ENCODE measurements around the gene ASCC3. TPM values are rescaled to one million over a fixed set of nuclear protein-coding genes. Genes with fewer than 3 reads are reported as not detected.

ASCC3 gene
- total RNA-seq, 4 donors from 2014 or later: 20.3 to 26.8 (median 24.5) TPM

DNA sequence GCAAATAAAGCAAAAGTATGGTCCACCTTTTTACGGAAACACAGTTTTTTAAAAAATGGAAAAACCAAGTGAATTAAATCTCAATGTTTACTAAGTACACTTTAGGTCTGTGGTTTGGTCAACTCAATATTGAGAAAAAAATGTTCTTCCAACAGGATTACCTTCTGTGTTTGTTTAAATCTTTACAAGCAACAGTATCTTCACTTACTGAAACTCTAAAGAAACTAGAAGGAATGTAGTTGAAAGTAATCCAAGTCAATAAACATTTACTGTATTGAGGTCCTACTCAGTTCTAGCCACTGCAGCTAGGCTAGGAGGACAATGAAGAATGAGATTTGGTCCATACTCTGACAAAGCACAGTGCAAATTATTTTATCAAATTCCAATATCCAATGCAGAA, 80.1 kb downstream of the ASCC3 start:
- 94 to 98% methylated on average over 1 of the region's 1 CpG for WGBS, 2 donors
- intact Hi-C loops (cut with DNase I; ENCODE audit: low total_unique reads): no loop called here
- no peak for DNase-seq (ENCODE audit: low spot score in 2 of 2)
- no peak overlapping the region for H3K4me3 ChIP-seq (ENCODE audit: low read depth, poor library complexity, severe bottlenecking)
- TF ChIP-seq, protein P1, sequence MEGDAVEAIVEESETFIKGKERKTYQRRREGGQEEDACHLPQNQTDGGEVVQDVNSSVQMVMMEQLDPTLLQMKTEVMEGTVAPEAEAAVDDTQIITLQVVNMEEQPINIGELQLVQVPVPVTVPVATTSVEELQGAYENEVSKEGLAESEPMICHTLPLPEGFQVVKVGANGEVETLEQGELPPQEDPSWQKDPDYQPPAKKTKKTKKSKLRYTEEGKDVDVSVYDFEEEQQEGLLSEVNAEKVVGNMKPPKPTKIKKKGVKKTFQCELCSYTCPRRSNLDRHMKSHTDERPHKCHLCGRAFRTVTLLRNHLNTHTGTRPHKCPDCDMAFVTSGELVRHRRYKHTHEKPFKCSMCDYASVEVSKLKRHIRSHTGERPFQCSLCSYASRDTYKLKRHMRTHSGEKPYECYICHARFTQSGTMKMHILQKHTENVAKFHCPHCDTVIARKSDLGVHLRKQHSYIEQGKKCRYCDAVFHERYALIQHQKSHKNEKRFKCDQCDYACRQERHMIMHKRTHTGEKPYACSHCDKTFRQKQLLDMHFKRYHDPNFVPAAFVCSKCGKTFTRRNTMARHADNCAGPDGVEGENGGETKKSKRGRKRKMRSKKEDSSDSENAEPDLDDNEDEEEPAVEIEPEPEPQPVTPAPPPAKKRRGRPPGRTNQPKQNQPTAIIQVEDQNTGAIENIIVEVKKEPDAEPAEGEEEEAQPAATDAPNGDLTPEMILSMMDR (IDR thresholded peaks at IDR 0.05): no peak

DNA sequence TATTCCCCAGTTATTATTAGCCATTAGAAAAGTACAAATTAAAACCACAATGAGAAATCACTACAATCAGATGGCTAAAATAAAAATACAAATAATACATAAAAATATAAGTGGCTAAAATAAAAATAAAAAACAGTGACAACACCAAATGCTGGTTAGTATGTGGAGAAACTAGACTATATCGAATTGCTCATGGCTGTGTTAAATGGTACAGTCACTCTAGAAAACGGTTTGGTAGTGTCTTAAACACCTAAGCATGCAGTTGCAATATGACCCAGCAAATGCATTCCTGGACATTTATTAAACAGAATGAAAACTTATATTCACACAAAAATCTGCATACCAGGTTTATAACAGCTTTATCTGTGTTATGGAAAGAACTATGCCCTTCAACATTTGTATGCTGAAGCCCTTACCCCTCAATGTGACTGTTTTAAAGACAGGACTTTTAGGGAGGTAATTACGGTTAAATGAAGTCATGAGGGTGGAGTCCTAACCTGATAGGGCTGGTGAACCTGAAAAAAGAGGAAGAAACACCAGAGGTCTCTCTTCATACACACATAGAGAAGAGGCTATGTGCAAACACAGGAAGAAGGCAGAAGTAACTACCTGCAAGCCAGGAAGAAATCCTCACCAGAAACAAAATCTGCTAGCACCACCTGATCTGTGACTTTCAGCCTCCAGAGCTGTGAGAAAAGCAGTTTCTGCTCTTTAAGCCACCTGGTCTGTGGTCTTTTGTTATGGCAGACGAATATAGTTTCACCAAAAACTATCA, 84.9 kb downstream of the ASCC3 start:
- intact Hi-C loops (cut with DNase I; ENCODE audit: low total_unique reads): no loop called here

DNA sequence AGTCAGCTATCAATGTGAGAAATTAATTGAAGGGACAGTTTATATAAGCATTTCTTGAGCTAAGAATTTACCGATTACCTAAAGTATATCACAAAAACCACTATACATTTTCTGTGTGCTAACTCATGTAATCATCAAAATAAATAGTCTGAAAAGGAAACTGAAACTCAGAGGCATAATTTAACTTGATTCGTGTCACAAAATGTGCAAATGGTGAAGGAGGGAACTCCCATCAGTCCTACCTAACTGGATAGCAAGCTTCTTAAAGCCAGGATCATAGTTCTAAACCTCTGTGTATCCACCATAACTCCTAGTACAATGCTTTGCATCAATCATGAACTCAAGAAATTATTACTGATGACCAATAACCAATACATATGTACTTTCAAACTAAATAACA, 91.0 kb downstream of the ASCC3 start:
- no peak for DNase-seq (ENCODE audit: low spot score in 2 of 2)
- TF ChIP-seq POLR2A (IDR thresholded peaks at IDR 0.05): no peak
- TF ChIP-seq, protein P1 (IDR thresholded peaks at IDR 0.05): no peak
- intact Hi-C loops (cut with DNase I; ENCODE audit: low total_unique reads): no loop called here
- 85 to 88% methylated on average over 2 of the region's 2 CpGs for WGBS, 2 donors
- H3K4me3 ChIP-seq (ENCODE audit: low read depth, poor library complexity, severe bottlenecking): no peak overlapping the region

More for the DNA sequence above, 84.9 kb downstream of the ASCC3 start:
- WGBS, 2 donors: 94 to 96% methylated on average over 4 of the region's 4 CpGs
- no peak overlapping the region for H3K4me3 ChIP-seq (ENCODE audit: low read depth, poor library complexity, severe bottlenecking)
- DNase-seq (ENCODE audit: low spot score in 2 of 2): no peak
- TF ChIP-seq, protein P1 (IDR thresholded peaks at IDR 0.05): no peak
- TF ChIP-seq POLR2A (IDR thresholded peaks at IDR 0.05): no peak

DNA sequence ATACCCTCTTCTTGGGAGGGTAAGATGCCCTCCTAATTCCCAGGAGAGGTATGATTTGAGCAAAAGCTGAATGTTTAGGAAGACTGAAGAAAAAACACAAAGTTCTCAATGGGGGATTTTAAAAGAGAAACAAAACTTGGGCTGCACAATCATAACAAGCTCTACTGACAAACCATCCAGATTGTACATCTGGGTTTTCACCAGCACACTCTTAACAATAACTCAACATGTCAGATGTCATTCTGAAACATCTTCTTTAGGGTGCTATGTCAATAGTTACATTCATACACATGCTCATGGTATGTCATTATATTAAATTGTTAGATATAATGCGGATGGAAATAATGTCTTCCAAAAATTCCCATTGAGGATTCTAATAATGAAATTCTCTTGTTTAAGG, 95.1 kb downstream of the ASCC3 start:
- no peak overlapping the region for H3K4me3 ChIP-seq (ENCODE audit: low read depth, poor library complexity, severe bottlenecking)
- TF ChIP-seq, protein P1 (IDR thresholded peaks at IDR 0.05): no peak
- TF ChIP-seq POLR2A (IDR thresholded peaks at IDR 0.05): no peak
- WGBS, 2 donors: 91 to 94% methylated on average over 1 of the region's 1 CpG

DNA sequence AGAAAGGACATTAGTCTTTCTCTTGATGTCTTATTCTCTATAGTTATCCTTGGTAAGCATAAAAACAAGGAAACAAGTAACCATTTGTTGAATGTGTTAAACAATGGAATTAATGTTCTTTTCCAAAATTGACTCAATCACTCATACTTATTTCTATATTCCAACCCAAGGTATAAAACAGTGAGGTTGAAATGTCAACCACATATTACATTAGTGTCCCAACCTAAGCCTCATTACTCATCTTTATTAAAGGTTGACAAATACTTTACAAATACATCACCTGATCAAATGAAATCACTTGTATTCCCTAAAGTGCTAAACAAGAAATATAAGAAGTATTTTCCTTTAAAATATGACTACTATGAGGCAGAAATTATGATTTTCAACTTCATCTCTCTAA, 100.5 kb downstream of the ASCC3 start:
- intact Hi-C loops (cut with DNase I; ENCODE audit: low total_unique reads): no loop called here
- no peak for TF ChIP-seq POLR2A (IDR thresholded peaks at IDR 0.05)
- TF ChIP-seq, protein P1 (IDR thresholded peaks at IDR 0.05): no peak
- no peak overlapping the region for H3K4me3 ChIP-seq (ENCODE audit: low read depth, poor library complexity, severe bottlenecking)
- DNase-seq (ENCODE audit: low spot score in 2 of 2): no peak

More for the DNA sequence above, 95.1 kb downstream of the ASCC3 start:
- no peak for DNase-seq (ENCODE audit: low spot score in 2 of 2)
- intact Hi-C loops (cut with DNase I; ENCODE audit: low total_unique reads): no loop called here

DNA sequence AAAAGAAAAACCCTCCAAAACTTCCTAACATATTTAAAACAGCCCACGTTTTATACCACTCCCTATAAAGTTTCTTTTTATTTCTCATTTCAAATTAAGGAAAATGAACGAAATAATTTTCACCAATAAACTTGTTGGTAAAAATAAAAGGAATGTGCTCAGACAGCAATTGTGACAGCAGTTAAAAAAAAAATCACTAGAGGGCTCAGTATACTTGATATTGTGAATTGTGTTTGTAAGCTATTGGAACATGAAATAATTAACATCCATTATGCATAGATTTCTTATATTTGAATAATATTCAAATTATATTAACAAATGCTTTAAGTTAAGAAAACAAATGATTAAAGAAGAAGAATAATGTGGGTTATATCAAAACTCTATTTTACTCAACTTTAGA, 105.5 kb downstream of the ASCC3 start:
- intact Hi-C loops (cut with DNase I; ENCODE audit: low total_unique reads): no loop called here
- no peak overlapping the region for H3K4me3 ChIP-seq (ENCODE audit: low read depth, poor library complexity, severe bottlenecking)
- WGBS, 2 donors: 67 to 71% methylated on average over 2 of the region's 2 CpGs
- DNase-seq (ENCODE audit: low spot score in 2 of 2): no peak
- TF ChIP-seq, protein P1 (IDR thresholded peaks at IDR 0.05): no peak
- no peak for TF ChIP-seq POLR2A (IDR thresholded peaks at IDR 0.05)

Measured in lower leg skin (tissue), 4 donors.